ENCODE data around the gene COP1.
A peak's percentile ranks its signal among the peaks of the same experiment; 100 is the strongest.

GRCh38 chr1:176073524-176074157 is 133.4 kb downstream of the COP1 start:
- TF ChIP-seq, protein P1, sequence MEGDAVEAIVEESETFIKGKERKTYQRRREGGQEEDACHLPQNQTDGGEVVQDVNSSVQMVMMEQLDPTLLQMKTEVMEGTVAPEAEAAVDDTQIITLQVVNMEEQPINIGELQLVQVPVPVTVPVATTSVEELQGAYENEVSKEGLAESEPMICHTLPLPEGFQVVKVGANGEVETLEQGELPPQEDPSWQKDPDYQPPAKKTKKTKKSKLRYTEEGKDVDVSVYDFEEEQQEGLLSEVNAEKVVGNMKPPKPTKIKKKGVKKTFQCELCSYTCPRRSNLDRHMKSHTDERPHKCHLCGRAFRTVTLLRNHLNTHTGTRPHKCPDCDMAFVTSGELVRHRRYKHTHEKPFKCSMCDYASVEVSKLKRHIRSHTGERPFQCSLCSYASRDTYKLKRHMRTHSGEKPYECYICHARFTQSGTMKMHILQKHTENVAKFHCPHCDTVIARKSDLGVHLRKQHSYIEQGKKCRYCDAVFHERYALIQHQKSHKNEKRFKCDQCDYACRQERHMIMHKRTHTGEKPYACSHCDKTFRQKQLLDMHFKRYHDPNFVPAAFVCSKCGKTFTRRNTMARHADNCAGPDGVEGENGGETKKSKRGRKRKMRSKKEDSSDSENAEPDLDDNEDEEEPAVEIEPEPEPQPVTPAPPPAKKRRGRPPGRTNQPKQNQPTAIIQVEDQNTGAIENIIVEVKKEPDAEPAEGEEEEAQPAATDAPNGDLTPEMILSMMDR (IDR thresholded peaks at IDR 0.05): peak; percentile 13 to 85 (median 68)
- no peak for TF ChIP-seq POLR2A (IDR thresholded peaks at IDR 0.05)
